Anterior cingulate cortex (tissue), 58 donors: Measurements from ENCODE around the gene ENTPD7.
"Not testable (repeated sequence)": the region's sequence is repeated elsewhere in the genome, so short reads cannot be mapped to it uniquely, and the experiment has no call there.

Experiments
- DNase-seq, 58 donors: peaks; one replicate each; lab custom pipeline; 2025; lab: John Stamatoyannopoulos, UW

ENTPD7 gene

DNA sequence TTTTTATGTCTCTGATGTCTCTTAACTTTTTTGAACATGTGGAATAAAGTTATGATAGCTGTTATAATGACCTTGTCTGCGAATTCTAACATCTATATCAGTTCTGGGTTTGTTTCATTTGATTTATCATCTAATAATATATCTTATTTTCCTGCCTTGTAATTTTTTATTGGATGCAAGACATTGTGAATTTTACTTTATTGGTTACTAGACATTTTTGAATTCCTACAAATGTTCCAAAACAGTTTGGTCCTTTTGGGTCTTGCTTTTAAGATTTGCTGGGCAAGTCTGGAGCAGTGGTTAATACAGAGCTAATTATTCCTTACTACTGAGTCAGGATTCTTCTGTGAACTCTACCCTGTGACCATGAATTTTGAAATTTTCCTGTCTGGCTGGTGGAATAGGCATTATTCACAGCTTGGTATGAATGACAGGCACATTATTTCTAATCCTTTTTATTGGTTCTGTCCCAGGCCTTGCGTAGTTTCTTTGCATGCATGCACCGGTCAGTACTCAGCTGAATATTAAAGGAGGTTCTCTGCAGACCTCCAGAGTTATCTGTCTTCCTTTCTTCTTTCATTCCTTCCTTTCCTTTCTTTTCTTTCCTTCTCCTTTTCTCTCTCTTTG, 81.7 kb downstream of the ENTPD7 start:
- no peak for DNase-seq

DNA sequence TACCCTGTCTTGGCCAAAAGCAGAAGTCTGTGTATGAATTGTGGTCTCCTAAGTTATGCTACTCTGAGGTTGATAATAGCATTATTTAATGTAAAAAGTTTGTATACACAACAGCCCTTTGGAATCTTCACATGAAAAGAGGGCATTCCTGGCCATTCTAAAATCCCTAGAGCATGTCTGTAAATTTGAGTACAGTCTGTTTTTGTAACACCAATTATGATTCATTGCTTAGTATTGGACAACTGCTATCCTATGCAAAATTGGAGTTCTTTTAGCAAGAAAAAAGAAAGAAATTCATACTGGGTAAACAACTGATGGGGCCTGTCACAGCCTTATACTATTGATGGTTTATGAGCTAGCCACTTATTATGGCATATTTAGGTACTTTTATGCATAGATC, 82.9 kb downstream of the ENTPD7 start:
- no peak for DNase-seq

DNA sequence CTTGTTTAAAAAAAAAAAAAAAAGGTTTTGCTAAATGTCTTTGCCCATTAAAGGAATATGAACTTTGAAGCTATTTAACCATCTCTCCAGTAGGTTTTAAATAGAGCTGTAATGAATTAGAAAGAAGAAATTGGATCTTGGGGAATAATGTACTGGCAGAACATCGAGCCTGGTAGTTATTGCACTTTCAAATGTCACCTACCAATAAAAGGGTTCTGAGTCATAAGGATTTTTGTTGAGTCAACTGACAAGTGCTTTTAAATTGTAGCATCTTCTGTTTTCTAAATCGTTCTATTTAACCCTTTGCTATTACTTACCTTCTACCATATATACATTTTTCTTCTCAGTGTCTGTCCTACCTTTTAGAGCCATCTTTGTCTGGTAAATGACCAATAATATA, 83.4 kb downstream of the ENTPD7 start:
- no peak for DNase-seq

DNA sequence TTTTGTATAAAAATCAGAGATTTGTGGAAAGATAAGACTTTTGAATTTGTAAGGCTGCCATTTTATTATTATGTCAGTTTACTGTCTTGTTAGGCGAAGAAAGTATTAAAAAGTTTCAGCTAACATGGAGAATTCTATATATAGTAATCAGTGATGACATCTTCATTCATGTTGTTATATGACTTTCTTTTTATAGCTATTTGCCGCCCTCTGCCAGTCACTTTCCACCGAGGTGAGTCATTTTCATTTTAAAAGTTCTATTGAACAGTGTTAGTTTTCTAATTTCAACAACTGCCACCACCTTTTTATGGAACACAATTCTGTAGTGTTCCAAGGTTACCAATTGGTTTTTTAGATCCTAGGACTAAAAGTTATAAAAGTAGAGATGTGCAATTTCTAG, 84.5 kb downstream of the ENTPD7 start:
- no peak for DNase-seq

DNA sequence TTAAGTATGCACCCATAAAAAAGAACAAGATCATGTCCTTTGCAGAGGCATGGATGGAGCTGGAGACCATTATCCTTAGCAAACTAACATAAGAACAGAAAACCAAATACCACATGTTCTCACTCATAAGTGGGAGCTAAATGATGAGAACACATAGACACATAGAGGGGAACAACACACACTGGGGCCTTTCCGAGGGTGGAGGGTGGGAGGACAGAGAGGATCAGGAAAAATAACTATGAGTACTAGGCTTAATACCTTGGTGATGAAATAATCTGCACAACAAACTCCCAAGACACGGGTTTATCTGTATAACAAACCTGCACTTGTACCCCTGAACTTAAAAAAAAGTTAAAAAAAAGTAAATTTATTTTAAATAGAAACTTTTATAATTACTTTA, 86.9 kb downstream of the ENTPD7 start:
- DNase-seq: not testable (repeated sequence)

DNA sequence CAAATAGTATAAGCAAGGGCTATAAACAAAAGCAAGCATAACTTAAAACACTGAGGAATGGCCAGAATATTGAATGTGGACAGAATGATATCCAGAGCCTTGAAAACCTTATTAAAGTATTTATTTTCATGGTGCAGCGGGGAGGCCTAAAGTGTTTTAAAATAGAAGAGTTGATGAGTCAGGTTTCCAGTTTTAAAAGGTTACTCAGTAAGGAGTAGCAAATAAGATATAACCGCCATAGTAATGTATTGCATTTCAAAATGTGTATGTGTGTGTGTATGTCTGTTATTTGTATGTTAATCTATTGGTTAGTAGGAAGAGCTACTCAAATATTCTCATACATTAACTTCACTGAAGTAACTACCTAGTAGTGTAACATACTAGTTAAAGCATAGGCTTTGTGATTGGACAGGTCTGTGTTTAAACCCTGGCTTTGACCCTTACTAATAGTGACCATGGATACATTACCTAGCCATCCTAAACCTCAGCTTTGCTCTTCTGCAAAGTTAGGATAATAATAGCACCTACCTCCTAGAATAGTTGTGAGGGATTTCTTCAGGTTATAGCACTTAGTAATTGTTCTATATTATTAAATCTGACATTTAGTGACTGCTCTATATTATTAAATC, 89.6 kb downstream of the ENTPD7 start:
- DNase-seq: no peak

DNA sequence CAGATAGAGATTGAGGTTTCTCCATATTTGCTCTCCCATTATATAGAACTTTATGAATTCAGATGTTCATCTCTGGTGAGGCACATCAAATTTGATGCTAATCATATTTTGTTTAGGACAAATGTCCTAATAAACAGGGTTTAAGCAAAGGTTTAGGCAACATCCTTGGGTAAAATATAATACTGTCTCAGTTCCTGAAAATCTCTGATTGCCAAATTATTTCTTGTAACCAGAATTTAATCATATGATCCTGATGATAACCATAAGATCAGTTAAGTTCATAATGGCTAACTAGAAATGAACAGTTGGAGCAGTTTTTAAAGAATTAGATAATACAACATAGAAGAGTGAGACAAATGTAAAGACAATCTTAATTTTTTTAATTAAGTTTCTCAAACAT, 91.3 kb downstream of the ENTPD7 start:
- DNase-seq: no peak

DNA sequence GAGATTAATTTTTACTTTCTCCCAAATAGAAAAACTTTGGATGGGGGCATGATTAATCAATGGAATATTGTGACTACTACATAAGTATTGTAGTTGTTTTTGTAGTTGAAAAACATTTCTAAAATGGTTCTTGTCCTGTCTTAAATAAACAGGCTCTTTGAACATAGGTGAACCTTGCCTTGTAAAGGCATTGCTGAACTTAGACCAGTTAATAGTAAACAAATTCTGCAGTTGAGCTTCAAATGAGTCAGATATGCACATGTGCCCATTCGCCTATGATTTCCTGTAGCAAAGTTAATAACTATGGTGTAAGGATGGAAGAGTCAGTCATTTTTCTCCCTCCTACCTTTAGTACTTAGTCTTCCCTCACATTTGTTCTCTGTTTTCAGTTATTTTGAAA, 95.4 kb downstream of the ENTPD7 start:
- DNase-seq: no peak
